Measurements from ENCODE around the gene IRF2BPL. TPM values are rescaled to one million over a fixed set of nuclear protein-coding genes. Genes with fewer than 3 reads are reported as not detected.
A peak's percentile ranks its signal among the peaks of the same experiment; 100 is the strongest.

IRF2BPL gene
- total RNA-seq, 1 experiment from 2014 or later = 83.3 TPM

DNA sequence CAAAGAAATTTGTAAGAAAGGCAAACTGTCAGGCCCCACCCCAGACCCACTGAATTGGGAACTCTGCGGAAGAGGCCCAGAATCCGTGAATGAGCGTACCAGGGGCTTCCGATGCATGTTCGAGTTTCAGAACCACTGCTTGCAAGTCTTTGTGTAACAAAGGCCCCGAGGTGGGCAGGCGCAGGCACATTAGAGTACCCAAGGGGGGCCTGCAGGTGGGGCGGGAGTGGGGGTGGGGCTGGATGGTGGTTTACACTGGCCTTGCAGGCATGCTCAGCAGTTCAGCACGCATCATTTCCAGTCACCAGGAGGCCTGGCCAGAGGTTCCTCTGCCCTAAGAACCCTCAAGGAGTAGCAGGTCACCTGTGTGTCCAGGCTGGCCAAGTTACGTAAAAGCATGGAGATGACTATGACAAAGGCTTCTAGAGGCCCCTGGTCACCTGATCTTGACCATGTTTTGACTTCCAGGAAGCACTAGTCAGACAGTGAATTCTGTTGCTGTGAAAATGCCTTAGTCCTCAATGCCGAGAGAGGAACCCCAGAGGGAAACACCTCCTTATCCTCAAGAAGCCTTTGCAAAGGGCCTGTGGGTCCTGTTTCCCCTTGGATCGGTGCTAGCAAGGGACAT, 33.2 kb upstream of the IRF2BPL start:
- no peak for DNase-seq (ENCODE audit: low read depth, low spot score)
- peaks cover 20% of the 10 kb centered on the region for H3K4me1 ChIP-seq (ENCODE audit: control insufficient read depth, insufficient read depth, low read length)
- H3K9me3 ChIP-seq (ENCODE audit: control insufficient read depth, insufficient read depth, low read depth, low read length) = no peaks in the 10 kb centered on the region
- peak overlapping the region; percentile 48; the same call in 1 of the 2 replicates for H3K27ac ChIP-seq (ENCODE audit: low read length)
- no peaks in the 10 kb centered on the region for H3K27me3 ChIP-seq (ENCODE audit: control insufficient read depth, insufficient read depth, low read length)
- no peak for ATAC-seq
- no TSS peak for BruUV-seq (replicated peaks)
- H3K4me3 ChIP-seq (ENCODE audit: low read depth in 2 of 2, low read length in 2 of 2) = no peak overlapping the region
- intact Hi-C loops (cut with micrococcal nuclease; ENCODE audit: unreplicated experiment) = no loop called here
- POLR2A ChIA-PET = no interaction called here
- in situ Hi-C loops (cut with HindIII; ENCODE audit: low pct_unique_long_range_greater_than_20kb, low sequenced_read_pairs) = no loop called here
- TF ChIP-seq POLR2AphosphoS5 (IDR thresholded peaks at IDR 0.05; ENCODE audit: low read depth, low read length) = no peak
- TF ChIP-seq SIN3A (IDR thresholded peaks at IDR 0.05; ENCODE audit: borderline replicate concordance, insufficient read depth, low read depth, low read length) = no peak
- CTCF ChIA-PET = no interaction called here
- H3K36me3 ChIP-seq (ENCODE audit: control insufficient read depth, insufficient read depth, low read length) = no peaks in the 10 kb centered on the region

DNA sequence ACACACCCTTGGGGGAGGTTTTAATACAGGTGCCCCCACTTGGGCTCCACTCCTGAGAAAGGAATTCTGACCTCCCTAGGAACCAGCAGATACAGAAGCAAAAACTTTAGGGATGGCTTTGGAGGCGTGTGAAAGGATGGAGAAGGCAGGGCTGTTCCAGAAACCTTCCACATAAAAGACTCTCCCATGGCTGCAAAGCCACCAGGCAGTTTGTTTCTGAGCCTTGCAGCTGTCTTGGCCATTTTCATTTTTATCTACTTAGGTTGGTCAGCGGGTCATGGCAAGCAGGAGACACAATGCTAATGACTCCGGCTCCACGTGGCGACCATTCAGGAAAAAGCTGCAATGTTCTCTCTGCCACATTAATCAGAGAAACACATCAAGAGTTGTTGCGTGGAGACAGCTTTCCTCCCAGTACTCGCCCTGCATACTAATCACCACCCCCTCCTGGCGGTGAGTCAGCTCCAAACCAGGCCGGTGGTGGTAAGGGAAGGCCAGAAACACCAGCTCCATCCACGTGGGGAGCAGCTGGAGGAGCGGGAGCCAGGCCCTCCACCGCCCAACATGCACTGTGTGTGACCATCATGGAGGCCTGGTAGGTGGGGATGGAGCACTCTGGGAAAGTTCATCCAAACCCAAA, 30.9 kb upstream of the IRF2BPL start:
- no TSS peak for BruUV-seq (replicated peaks)
- ATAC-seq = peak; percentile 86
- in situ Hi-C loops (cut with HindIII; ENCODE audit: low pct_unique_long_range_greater_than_20kb, low sequenced_read_pairs) = no loop called here
- TF ChIP-seq, protein P1, sequence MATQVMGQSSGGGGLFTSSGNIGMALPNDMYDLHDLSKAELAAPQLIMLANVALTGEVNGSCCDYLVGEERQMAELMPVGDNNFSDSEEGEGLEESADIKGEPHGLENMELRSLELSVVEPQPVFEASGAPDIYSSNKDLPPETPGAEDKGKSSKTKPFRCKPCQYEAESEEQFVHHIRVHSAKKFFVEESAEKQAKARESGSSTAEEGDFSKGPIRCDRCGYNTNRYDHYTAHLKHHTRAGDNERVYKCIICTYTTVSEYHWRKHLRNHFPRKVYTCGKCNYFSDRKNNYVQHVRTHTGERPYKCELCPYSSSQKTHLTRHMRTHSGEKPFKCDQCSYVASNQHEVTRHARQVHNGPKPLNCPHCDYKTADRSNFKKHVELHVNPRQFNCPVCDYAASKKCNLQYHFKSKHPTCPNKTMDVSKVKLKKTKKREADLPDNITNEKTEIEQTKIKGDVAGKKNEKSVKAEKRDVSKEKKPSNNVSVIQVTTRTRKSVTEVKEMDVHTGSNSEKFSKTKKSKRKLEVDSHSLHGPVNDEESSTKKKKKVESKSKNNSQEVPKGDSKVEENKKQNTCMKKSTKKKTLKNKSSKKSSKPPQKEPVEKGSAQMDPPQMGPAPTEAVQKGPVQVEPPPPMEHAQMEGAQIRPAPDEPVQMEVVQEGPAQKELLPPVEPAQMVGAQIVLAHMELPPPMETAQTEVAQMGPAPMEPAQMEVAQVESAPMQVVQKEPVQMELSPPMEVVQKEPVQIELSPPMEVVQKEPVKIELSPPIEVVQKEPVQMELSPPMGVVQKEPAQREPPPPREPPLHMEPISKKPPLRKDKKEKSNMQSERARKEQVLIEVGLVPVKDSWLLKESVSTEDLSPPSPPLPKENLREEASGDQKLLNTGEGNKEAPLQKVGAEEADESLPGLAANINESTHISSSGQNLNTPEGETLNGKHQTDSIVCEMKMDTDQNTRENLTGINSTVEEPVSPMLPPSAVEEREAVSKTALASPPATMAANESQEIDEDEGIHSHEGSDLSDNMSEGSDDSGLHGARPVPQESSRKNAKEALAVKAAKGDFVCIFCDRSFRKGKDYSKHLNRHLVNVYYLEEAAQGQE (IDR thresholded peaks at IDR 0.05; ENCODE audit: insufficient read depth in 1 of 2, low read depth in 2 of 2, low read length in 1 of 2) = no peak
- TF ChIP-seq TCF7L2 (IDR thresholded peaks at IDR 0.05; ENCODE audit: low read depth, low read length) = no peak
- TF ChIP-seq, protein P2, sequence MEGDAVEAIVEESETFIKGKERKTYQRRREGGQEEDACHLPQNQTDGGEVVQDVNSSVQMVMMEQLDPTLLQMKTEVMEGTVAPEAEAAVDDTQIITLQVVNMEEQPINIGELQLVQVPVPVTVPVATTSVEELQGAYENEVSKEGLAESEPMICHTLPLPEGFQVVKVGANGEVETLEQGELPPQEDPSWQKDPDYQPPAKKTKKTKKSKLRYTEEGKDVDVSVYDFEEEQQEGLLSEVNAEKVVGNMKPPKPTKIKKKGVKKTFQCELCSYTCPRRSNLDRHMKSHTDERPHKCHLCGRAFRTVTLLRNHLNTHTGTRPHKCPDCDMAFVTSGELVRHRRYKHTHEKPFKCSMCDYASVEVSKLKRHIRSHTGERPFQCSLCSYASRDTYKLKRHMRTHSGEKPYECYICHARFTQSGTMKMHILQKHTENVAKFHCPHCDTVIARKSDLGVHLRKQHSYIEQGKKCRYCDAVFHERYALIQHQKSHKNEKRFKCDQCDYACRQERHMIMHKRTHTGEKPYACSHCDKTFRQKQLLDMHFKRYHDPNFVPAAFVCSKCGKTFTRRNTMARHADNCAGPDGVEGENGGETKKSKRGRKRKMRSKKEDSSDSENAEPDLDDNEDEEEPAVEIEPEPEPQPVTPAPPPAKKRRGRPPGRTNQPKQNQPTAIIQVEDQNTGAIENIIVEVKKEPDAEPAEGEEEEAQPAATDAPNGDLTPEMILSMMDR (IDR thresholded peaks at IDR 0.05) = no peak
- no peak for TF ChIP-seq POLR2AphosphoS5 (IDR thresholded peaks at IDR 0.05; ENCODE audit: low read depth, low read length)
- no peak for TF ChIP-seq SIN3A (IDR thresholded peaks at IDR 0.05; ENCODE audit: borderline replicate concordance, insufficient read depth, low read depth, low read length)
- CTCF ChIA-PET = interaction anchor here (0.6 kb wide), 1 partner anchor 23 kb away, joined by 4 read pairs; no protein-coding TSS in a partner anchor
- H3K27me3 ChIP-seq (ENCODE audit: control insufficient read depth, insufficient read depth, low read length) = no peaks in the 10 kb centered on the region
- DNase-seq (ENCODE audit: low read depth, low spot score) = no peak
- H3K9me3 ChIP-seq (ENCODE audit: control insufficient read depth, insufficient read depth, low read depth, low read length) = no peaks in the 10 kb centered on the region; the same call in 1 of the 2 replicates
- H3K4me3 ChIP-seq (ENCODE audit: low read depth in 2 of 2, low read length in 2 of 2) = no peak overlapping the region
- peak overlapping the region; percentile 79 for H3K27ac ChIP-seq (ENCODE audit: low read length)
- no peaks in the 10 kb centered on the region for H3K36me3 ChIP-seq (ENCODE audit: control insufficient read depth, insufficient read depth, low read length)
- peaks cover 9% of the 10 kb centered on the region for H3K4me1 ChIP-seq (ENCODE audit: control insufficient read depth, insufficient read depth, low read length)
- intact Hi-C loops (cut with micrococcal nuclease; ENCODE audit: unreplicated experiment) = no loop called here
- POLR2A ChIA-PET = interaction anchor here (0.6 kb wide), 1 partner anchor 14 kb away, joined by 3 read pairs; no protein-coding TSS in a partner anchor

DNA sequence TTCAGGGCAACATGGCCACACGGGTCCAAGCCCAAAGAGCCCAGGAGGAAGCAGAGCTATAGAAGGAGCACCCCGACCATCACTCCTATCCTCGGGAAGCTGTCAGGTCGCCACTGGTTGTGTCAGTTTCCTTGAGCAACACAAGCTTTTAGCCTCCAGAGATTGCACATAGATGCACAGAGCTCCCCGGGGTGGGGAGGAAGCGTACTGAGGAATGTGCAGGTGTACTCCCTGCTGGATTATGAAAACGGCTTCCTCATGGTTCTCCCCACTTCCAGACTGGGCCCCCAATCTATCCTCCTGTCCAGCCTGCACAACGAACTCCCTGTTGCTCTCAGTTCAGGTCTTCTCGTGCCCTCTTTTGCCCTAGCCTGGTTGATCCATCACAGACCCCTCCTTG, 30.3 kb upstream of the IRF2BPL start:
- Histone ChIP-seq H3K36me3 (ENCODE audit: control insufficient read depth, insufficient read depth, low read length) (no peaks in the 10 kb centered on the region), H3K9me3 (ENCODE audit: control insufficient read depth, insufficient read depth, low read depth, low read length) (no peaks in the 10 kb centered on the region; the same call in 1 of the 2 replicates), H3K4me3 (ENCODE audit: low read depth in 2 of 2, low read length in 2 of 2) (no peak overlapping the region), H3K4me1 (ENCODE audit: control insufficient read depth, insufficient read depth, low read length) (peaks cover 8% of the 10 kb centered on the region), H3K27ac (ENCODE audit: low read length) (peak overlapping the region; percentile 79), H3K27me3 (ENCODE audit: control insufficient read depth, insufficient read depth, low read length) (no peaks in the 10 kb centered on the region)
- DNase-seq (ENCODE audit: low read depth, low spot score) = no peak
- ChIA-PET POLR2A (no interaction called here), CTCF (no interaction called here)
- ATAC-seq = no peak
- BruUV-seq (replicated peaks) = no TSS peak
- intact Hi-C loops (cut with micrococcal nuclease; ENCODE audit: unreplicated experiment) = no loop called here
- TF ChIP-seq POLR2AphosphoS5 (IDR thresholded peaks at IDR 0.05; ENCODE audit: low read depth, low read length) = no peak
- no peak for TF ChIP-seq SIN3A (IDR thresholded peaks at IDR 0.05; ENCODE audit: borderline replicate concordance, insufficient read depth, low read depth, low read length)
- no peak for TF ChIP-seq TCF7L2 (IDR thresholded peaks at IDR 0.05; ENCODE audit: low read depth, low read length)
- TF ChIP-seq, protein P2 (IDR thresholded peaks at IDR 0.05) = no peak
- TF ChIP-seq, protein P1 (IDR thresholded peaks at IDR 0.05; ENCODE audit: insufficient read depth in 1 of 2, low read depth in 2 of 2, low read length in 1 of 2) = no peak
- in situ Hi-C loops (cut with HindIII; ENCODE audit: low pct_unique_long_range_greater_than_20kb, low sequenced_read_pairs) = no loop called here

All from Panc1 (cell line).